ENCODE data around the gene STAG1.
A peak's percentile ranks its signal among the peaks of the same experiment; 100 is the strongest.
"Not testable (repeated sequence)": the region's sequence is repeated elsewhere in the genome, so short reads cannot be mapped to it uniquely, and the experiment has no call there.

Gene STAG1

DNA sequence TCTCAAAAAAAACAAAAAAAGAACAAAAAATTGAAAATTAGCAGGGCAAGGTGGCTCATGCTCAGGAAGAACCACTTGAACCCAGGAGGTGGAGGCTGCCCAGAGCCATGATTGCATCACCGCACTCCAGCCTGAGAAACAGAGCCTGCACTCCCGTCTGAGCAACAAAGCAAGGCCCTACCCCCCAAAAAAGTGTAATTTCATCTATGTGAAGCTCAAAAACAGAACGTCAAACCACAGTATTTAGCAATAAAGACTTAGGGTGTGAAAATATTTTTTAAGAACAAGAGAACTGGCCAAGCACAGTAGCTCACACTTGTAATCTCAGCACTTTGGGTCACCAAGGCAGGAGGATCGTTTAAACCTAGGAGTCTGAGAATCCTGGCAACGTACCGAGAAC lies 38.2 kb downstream of the STAG1 start:
- no peak overlapping the region for H3K4me3 ChIP-seq (ENCODE audit: low read length)
- no peak for DNase-seq (ENCODE audit: low read depth, low spot score)

- H3K4me3 ChIP-seq (ENCODE audit: low read length): no peak overlapping the region
- no peak for DNase-seq (ENCODE audit: low read depth, low spot score)
Measured at GRCh38 chr3:136712941-136713340, 39.2 kb downstream of the STAG1 start.

DNA sequence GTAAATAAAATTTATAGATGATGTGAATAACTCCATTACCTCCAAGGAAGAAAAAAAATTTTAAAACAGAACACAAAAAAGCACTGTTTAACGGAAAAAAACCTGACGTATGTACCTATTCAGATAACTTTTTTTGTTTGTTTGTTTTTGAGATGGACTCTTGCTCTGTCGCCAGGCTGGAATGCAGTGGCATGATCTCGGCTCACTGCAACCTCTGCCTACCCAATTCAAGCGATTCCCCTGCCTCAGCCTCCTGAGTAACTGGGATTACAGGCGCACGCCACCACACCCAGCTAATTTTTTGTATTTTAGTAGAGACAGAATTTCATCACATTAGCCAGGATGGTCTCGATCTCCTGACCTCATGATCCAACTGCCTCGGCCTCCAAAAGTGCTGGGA lies 40.3 kb downstream of the STAG1 start:
- not testable (repeated sequence) for DNase-seq (ENCODE audit: low read depth, low spot score); H3K4me3 ChIP-seq (ENCODE audit: low read length)

DNA sequence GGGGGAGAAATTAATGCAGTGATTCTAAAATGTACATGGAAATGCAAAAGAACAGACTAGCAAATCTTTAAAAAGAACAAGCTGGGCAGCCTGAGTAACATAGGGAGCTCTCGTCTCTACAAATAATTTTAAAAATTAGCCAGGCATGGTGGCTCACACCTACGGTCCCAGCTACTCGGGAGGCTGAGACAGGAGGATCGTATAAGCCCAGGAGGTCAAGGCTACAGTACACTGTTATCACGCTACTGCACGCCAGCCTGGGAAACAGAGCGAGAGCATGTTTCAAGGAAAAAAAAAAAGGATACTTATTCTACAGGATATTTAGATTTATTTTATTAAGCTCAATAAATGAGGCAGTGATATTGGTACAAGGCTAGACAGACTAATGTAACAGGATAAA lies 40.9 kb downstream of the STAG1 start:
- no peak for DNase-seq (ENCODE audit: low read depth, low spot score)

DNA sequence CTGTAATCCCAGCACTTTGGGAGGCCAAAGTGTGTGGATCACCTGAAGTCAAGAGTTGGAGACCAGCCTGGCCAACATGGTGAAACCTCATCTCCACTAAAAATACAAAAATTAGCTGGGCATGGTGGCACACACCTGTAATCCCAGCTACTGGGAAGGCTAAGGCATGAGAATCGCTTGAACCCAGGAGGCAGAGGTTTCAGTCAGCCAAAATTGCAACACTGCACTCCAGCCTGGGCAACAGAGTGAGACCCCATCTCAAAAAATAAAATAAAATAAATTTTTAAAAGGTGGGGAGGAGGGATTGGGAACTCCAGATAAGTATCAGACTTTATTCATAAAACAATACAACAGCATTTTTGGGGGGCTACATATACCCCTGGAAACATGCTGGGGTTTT lies 42.4 kb downstream of the STAG1 start:
- not testable (repeated sequence) for DNase-seq (ENCODE audit: low read depth, low spot score); H3K4me3 ChIP-seq (ENCODE audit: low read length)

More for the DNA sequence above, 40.9 kb downstream of the STAG1 start:
- H3K4me3 ChIP-seq (ENCODE audit: low read length): no peak overlapping the region

- no peak for DNase-seq (ENCODE audit: low read depth, low spot score)
- H3K4me3 ChIP-seq (ENCODE audit: low read length): no peak overlapping the region
Measured at GRCh38 chr3:136708333-136708985, 43.7 kb downstream of the STAG1 start.

DNA sequence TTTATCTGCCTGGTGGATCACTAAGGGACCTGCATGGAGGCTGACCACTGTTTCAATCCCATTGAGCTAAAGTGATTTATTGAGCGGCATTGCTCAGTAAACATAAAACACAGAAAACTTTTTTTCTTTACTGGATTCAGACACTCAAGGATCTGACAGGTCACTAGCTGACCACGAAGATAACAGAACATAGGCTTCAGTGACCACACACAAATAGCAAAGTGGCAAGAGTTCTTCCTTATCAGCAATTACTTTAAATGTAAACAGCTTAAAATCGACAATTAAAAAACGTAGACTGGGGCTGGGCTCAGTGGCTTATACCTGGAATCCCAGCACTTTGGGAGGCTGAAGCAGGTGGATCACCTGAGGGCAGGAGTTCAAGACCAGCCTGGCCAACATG lies 48.7 kb downstream of the STAG1 start:
- no peak overlapping the region for H3K4me3 ChIP-seq (ENCODE audit: low read length)
- DNase-seq (ENCODE audit: low read depth, low spot score): no peak

- no peak overlapping the region for H3K4me3 ChIP-seq (ENCODE audit: low read length)
- no peak for DNase-seq (ENCODE audit: low read depth, low spot score)
Measured at GRCh38 chr3:136699271-136699828, 52.8 kb downstream of the STAG1 start.

- H3K4me3 ChIP-seq (ENCODE audit: low read length): no peak overlapping the region
- no peak for DNase-seq (ENCODE audit: low read depth, low spot score)
Measured at GRCh38 chr3:136698361-136698760, 53.8 kb downstream of the STAG1 start.

GRCh38 chr3:136696797-136697196 lies 55.4 kb downstream of the STAG1 start:
- no peak overlapping the region for H3K4me3 ChIP-seq (ENCODE audit: low read length)
- no peak for DNase-seq (ENCODE audit: low read depth, low spot score)

DNA sequence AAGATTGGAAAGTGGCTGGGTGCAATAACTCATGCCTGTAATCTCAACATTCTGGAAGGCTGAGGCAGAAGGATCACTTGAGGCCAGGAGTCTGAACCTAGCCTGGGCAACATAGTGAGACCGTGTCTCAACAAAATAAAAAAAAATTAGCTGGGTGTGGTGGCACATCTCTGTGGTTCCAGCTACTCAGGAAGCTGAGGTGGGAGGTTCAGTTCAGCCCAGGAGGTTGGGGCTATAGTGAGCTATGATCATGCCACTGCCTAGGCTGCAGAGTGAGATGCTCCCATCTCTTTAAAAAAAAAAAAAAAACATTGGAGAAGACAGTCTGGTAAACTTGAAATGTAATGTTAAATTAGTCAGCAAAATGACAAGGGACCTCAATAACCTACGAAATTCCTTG lies 57.9 kb downstream of the STAG1 start:
- H3K4me3 ChIP-seq (ENCODE audit: low read length): no peak overlapping the region
- DNase-seq (ENCODE audit: low read depth, low spot score): peak; percentile 44

GRCh38 chr3:136690599-136690998 lies 61.6 kb downstream of the STAG1 start:
- no peak for DNase-seq (ENCODE audit: low read depth, low spot score)
- H3K4me3 ChIP-seq (ENCODE audit: low read length): no peak overlapping the region

- no peak overlapping the region for H3K4me3 ChIP-seq (ENCODE audit: low read length)
- DNase-seq (ENCODE audit: low read depth, low spot score): no peak
Measured at GRCh38 chr3:136685882-136686281, 66.3 kb downstream of the STAG1 start.

GRCh38 chr3:136682740-136683312 lies 69.4 kb downstream of the STAG1 start:
- H3K4me3 ChIP-seq (ENCODE audit: low read length): no peak overlapping the region
- DNase-seq (ENCODE audit: low read depth, low spot score): no peak

DNA sequence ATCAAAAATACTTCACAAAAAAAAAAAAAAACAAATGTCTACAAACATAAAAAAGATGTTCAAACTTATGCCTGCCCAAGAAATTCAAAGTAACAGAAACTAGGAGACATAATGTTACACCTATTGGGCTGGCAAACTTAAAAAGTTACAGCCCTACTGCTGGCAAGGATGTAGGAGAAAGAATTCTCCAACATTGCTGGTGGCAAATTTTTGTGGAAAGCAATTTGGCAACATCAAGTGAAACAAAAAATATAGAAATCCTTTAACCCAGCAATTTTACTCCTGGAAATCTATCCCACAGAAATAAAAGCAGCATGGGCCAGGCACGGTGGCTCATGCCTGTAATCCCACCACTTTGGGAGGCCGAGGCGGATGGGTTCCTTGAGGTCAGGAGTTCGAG lies 73.2 kb downstream of the STAG1 start:
- no peak overlapping the region for H3K4me3 ChIP-seq (ENCODE audit: low read length)
- no peak for DNase-seq (ENCODE audit: low read depth, low spot score)

DNA sequence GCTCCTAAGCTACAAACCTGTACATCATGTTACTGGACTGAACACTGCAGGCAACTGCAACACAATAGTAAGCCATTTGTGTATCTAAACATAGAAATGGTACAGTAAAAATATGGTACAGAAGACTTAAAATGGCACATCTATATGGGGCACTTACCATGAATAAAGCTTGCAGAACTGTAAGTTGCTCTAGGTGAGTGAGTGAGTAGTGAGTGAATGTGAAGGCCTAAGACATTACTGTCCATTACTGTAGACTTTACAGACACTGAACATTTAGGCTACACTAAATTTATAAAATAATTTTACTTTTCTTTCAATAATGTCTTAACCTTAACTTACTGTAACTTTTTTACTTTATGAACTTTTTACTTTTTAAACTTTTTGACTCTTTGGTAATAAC lies 76.2 kb downstream of the STAG1 start:
- no peak for DNase-seq (ENCODE audit: low read depth, low spot score)
- H3K4me3 ChIP-seq (ENCODE audit: low read length): no peak overlapping the region

- DNase-seq (ENCODE audit: low read depth, low spot score): no peak
- H3K4me3 ChIP-seq (ENCODE audit: low read length): no peak overlapping the region
Measured at GRCh38 chr3:136675150-136675858, 76.9 kb downstream of the STAG1 start.

DNA sequence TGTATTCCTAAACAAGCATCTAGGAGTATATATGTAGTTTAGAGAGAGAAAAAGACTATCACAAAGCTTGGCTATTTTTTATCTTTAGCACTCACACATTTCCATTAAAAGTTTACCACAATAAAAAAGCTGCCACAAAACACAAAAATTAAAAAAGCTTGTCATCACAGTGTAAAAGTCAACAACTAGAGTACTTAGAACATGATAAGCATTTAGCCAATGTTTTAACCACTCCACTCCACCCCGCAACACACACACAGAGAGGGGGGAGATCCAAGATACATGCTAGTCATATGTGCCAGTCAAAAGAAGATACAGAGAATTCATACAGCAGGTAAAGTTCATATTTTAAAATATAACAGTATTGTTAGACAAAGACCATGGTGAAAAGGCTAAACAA lies 79.7 kb downstream of the STAG1 start:
- no peak for DNase-seq (ENCODE audit: low read depth, low spot score)
- H3K4me3 ChIP-seq (ENCODE audit: low read length): no peak overlapping the region

DNA sequence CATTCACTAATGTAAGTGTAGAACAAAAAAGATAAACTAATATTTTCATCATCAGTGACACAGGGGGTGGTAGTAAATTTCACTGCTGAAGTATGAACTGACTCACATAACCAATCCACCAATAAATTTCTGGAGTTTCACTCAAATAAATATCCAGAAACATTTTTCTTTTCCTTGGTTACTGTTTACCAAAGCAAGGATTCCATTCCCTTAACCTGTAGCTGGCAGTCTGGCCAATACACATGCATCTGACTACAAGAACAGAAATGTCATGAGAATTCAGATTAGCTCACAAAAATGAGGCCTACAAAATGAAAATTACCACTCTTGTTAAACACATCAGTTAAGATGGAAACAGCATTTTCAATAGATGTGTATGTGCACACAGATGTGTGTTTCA lies 80.3 kb downstream of the STAG1 start:
- H3K4me3 ChIP-seq (ENCODE audit: low read length): no peak overlapping the region
- DNase-seq (ENCODE audit: low read depth, low spot score): no peak

- DNase-seq (ENCODE audit: low read depth, low spot score): no peak
- H3K4me3 ChIP-seq (ENCODE audit: low read length): no peak overlapping the region
Measured at GRCh38 chr3:136670166-136670565, 82.0 kb downstream of the STAG1 start.

Measured in Jurkat, Clone E6-1 (cell line).